Breast epithelium (tissue), 3 donors: Measurements from ENCODE around the gene PARD3B.

Experiments
- POLR2AphosphoS5 ChIP-seq, 3 donors: sonication (generic); formaldehyde crosslinking; IDR thresholded peaks; one replicate each; pipeline ENCODE4 v1.6.1; 2017; ENCODE audit warnings: antibody characterized with exemption in 3 of 3
- TF ChIP-seq, protein P1 (sequence below), 3 donors: fragments of 450-650 bp; IDR thresholded peaks; one replicate each; pipeline ENCODE4 v1.5.1; 2016 to 2017; ENCODE audit warnings: antibody characterized with exemption in 3 of 3, mild to moderate bottlenecking in 3 of 3, moderate library complexity in 3 of 3

DNA sequence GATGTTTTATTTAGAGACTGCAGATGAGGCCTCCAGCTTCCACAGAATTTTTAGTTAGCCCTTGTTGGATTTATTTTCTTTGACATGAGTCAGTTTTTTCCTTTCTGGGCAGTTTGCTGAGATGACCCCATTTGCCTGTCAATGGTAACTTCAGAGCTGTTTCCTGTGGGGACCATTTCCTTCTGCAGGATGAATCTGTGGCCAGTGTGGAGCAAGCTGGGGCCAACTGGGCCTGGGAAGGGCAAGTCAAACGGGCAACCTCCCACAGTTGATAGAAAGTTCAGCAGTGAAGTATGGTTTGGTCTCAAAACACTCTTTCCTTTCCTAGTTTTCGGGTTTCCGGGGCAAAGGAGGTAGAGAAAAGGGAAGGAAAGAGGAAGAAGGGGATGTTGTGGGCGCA is 845.6 kb downstream of the PARD3B start:
- TF ChIP-seq, protein P1, sequence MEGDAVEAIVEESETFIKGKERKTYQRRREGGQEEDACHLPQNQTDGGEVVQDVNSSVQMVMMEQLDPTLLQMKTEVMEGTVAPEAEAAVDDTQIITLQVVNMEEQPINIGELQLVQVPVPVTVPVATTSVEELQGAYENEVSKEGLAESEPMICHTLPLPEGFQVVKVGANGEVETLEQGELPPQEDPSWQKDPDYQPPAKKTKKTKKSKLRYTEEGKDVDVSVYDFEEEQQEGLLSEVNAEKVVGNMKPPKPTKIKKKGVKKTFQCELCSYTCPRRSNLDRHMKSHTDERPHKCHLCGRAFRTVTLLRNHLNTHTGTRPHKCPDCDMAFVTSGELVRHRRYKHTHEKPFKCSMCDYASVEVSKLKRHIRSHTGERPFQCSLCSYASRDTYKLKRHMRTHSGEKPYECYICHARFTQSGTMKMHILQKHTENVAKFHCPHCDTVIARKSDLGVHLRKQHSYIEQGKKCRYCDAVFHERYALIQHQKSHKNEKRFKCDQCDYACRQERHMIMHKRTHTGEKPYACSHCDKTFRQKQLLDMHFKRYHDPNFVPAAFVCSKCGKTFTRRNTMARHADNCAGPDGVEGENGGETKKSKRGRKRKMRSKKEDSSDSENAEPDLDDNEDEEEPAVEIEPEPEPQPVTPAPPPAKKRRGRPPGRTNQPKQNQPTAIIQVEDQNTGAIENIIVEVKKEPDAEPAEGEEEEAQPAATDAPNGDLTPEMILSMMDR (IDR thresholded peaks at IDR 0.05) = no peak
- TF ChIP-seq POLR2AphosphoS5 (IDR thresholded peaks at IDR 0.05) = no peak
